Body of pancreas (tissue), 4 donors: ENCODE data around the gene SORCS2.

Experiments
- CTCF ChIP-seq, 7 experiments: fragments of 450-650 bp in 4 of 7; fragments of 200-600 bp in 3 of 7; sonication (generic) in 3 of 7; IDR thresholded peaks; one replicate each; pipeline ENCODE4 v1.5.1; 2016 to 2019; ENCODE audit warnings: antibody characterized with exemption in 7 of 7
- POLR2A ChIP-seq, 3 donors: fragments of 450-650 bp; IDR thresholded peaks; one replicate each; pipeline ENCODE4 v1.6.1; 2016; ENCODE audit warnings: antibody characterized with exemption in 3 of 3, mild to moderate bottlenecking in 2 of 3

GRCh38 chr4:7293703-7294102 is 101.4 kb downstream of the SORCS2 start:
- TF ChIP-seq CTCF (IDR thresholded peaks at IDR 0.05) (no peak), POLR2A (IDR thresholded peaks at IDR 0.05) (no peak)
